Measurements from ENCODE around the gene FGF7.

GRCh38 chr15:49430046-49430445 lies 7.0 kb downstream of the FGF7 start:
- TF ChIP-seq, protein P1, sequence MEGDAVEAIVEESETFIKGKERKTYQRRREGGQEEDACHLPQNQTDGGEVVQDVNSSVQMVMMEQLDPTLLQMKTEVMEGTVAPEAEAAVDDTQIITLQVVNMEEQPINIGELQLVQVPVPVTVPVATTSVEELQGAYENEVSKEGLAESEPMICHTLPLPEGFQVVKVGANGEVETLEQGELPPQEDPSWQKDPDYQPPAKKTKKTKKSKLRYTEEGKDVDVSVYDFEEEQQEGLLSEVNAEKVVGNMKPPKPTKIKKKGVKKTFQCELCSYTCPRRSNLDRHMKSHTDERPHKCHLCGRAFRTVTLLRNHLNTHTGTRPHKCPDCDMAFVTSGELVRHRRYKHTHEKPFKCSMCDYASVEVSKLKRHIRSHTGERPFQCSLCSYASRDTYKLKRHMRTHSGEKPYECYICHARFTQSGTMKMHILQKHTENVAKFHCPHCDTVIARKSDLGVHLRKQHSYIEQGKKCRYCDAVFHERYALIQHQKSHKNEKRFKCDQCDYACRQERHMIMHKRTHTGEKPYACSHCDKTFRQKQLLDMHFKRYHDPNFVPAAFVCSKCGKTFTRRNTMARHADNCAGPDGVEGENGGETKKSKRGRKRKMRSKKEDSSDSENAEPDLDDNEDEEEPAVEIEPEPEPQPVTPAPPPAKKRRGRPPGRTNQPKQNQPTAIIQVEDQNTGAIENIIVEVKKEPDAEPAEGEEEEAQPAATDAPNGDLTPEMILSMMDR (IDR thresholded peaks at IDR 0.05): no peak
- TF ChIP-seq POLR2A (IDR thresholded peaks at IDR 0.05): no peak

Data from body of pancreas (tissue), 4 donors.